Glutamatergic neuron (in vitro differentiated cells): ENCODE measurements around the gene SNN. TPM values are rescaled to one million over a fixed set of nuclear protein-coding genes. Genes with fewer than 3 reads are reported as not detected.
A peak's percentile ranks its signal among the peaks of the same experiment; 100 is the strongest.

Experiments
- DNase-seq: peaks from one replicate; pipeline ENCODE4 v3.0.0; 2022
- H3K27ac Mint-ChIP-seq: one replicate; pipeline ENCODE4 v1.8.0; 2020; ENCODE audit warnings: mild to moderate bottlenecking, mixed read lengths, inconsistent platforms; ENCODE audit not compliant: unreplicated experiment
- H3K27me3 Mint-ChIP-seq: one replicate; pipeline ENCODE4 v1.8.0; 2020; ENCODE audit warnings: mild to moderate bottlenecking, moderate library complexity, mixed read lengths, inconsistent platforms; ENCODE audit not compliant: unreplicated experiment
- H3K36me3 Mint-ChIP-seq: one replicate; pipeline ENCODE4 v1.8.0; 2020; ENCODE audit warnings: mild to moderate bottlenecking, mixed read lengths, inconsistent platforms; ENCODE audit not compliant: unreplicated experiment
- H3K4me1 Mint-ChIP-seq: one replicate; pipeline ENCODE4 v1.8.0; 2020; ENCODE audit warnings: mild to moderate bottlenecking, low read depth, mixed read lengths, inconsistent platforms; ENCODE audit not compliant: unreplicated experiment
- H3K4me3 Mint-ChIP-seq: one replicate; pipeline ENCODE4 v1.8.0; 2020; ENCODE audit warnings: mild to moderate bottlenecking, mixed read lengths, inconsistent platforms; ENCODE audit not compliant: unreplicated experiment
- H3K9me3 Mint-ChIP-seq: one replicate; pipeline ENCODE4 v1.8.0; 2020; ENCODE audit warnings: mild to moderate bottlenecking, moderate library complexity, mixed read lengths, inconsistent platforms; ENCODE audit not compliant: unreplicated experiment
- total RNA-seq: library from RNA; stranded (reverse); fragmentation: NEBNext Ultra II Directional; extraction: Animal tissue kit (Norgen Biotek cat#: 25700); gene quantifications from one replicate; pipeline ENCODE4 v1.2.1, GENCODE V29; 2021; ENCODE audit not compliant: unreplicated experiment
- TF ChIP-seq, protein P1 (sequence below): fragments of 200-600 bp; sonication (generic); IDR thresholded peaks from one replicate; pipeline ENCODE4 v1.5.0; 2021; ENCODE audit not compliant: partially characterized antibody, unreplicated experiment

The SNN gene
- total RNA-seq, 1 donor from 2014 or later, result 491 TPM

DNA sequence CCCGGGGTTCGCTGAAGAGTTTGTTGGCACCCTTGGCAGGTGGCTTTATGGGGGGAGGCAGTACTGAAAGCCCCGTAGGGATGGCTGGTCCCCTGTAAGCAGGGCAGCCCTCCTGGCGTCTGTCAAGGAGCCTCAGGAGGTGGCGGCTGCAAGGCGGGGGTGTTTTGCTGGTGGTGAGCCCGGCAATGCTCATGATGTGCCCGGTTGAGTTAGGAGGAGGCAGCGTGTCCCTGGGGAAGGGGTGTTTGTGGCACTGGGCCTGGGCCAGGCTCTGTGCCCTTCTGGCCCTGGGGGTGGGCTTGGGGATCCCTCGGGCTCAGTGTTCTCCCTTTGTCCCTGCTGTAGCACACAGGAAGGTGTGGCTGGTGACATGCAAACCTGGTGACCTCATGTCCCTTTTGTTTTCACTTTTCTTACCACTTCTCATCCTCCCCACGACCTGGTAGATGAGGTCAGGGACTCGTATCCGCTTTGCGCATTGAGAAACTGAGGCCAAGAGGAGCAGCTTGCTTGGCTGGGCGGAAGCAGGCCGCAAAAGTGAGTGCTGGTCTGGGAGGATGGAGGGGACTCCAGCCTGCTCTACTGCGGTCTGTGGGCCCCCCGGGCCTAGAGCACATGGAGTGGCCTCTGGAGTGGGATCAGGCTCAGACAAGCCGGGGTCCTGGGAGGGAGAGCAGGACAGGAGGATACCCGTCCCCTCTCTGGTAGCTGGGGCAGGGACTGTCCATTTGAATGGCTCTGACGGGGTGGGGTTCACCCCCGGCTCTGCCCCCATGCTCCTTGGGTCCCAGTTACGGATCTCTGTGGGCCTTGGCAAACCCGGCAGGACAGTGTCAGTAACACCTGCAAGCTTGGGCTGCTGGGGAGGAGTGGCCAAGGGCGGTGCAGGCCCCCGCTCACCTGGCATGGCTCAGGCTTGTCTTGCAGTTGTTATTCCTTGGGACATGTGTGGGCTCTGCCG is 2.2 kb downstream of the SNN start:
- Mint-ChIP-seq H3K4me1 (peaks cover 44% of the 10 kb centered on the region), H3K27me3 (peaks cover 35% of the 10 kb centered on the region), H3K4me3 (peak overlapping the region; percentile 94), H3K27ac (peak overlapping the region; percentile 98), H3K9me3 (peaks cover 45% of the 10 kb centered on the region), H3K36me3 (no peaks in the 10 kb centered on the region)
- DNase-seq, result peak; percentile 68
- TF ChIP-seq, protein P1, sequence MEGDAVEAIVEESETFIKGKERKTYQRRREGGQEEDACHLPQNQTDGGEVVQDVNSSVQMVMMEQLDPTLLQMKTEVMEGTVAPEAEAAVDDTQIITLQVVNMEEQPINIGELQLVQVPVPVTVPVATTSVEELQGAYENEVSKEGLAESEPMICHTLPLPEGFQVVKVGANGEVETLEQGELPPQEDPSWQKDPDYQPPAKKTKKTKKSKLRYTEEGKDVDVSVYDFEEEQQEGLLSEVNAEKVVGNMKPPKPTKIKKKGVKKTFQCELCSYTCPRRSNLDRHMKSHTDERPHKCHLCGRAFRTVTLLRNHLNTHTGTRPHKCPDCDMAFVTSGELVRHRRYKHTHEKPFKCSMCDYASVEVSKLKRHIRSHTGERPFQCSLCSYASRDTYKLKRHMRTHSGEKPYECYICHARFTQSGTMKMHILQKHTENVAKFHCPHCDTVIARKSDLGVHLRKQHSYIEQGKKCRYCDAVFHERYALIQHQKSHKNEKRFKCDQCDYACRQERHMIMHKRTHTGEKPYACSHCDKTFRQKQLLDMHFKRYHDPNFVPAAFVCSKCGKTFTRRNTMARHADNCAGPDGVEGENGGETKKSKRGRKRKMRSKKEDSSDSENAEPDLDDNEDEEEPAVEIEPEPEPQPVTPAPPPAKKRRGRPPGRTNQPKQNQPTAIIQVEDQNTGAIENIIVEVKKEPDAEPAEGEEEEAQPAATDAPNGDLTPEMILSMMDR, result no peak

DNA sequence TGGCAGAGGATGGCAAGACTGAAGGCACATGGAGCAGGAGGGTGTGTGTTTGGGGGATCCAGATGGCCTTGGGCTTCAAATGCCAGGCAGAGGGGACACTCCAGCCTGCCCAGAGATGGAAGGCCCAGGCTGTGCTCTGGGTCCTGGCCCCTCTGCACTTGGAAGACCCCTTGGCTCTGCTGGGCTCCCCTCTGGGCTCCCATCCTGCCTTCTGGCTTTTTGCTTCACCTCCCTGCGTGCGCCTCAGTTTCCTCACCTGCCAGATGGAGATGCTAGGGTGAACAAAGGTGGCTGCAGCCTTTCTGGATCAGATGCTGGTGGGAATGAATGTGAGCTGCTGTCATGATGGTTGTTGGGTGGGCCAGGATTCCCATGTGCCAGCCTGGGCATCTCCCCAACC is 3.0 kb downstream of the SNN start:
- no peak for DNase-seq
- Mint-ChIP-seq H3K4me1 (peaks cover 42% of the 10 kb centered on the region), H3K27me3 (peaks cover 34% of the 10 kb centered on the region), H3K36me3 (no peaks in the 10 kb centered on the region), H3K9me3 (peaks cover 39% of the 10 kb centered on the region), H3K4me3 (peak overlapping the region; percentile 94), H3K27ac (peak overlapping the region; percentile 98)
- TF ChIP-seq, protein P1, result no peak

DNA sequence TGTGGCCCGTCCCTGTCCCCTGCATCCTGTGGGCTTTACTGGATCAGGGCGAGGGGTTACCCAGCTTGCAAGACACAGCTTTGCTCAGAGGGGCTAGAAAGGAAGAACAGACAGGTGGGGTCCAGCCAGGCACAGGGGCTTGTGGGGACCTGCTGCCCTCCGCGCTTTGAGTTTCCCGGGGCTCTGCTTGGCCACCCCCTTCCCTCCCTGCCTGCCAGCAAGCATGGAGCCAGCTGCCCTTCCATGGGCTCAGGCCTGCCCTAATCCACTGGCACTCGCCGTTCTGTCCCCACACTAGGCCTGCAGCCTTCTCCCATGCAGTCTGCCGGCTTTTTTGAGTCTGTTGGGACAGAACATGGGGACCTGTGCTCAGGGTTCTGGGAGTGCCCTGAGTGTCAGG is 3.4 kb downstream of the SNN start:
- H3K36me3 Mint-ChIP-seq, result no peaks in the 10 kb centered on the region
- TF ChIP-seq, protein P1, result no peak
- peaks cover 34% of the 10 kb centered on the region for H3K9me3 Mint-ChIP-seq
- peaks cover 39% of the 10 kb centered on the region for H3K4me1 Mint-ChIP-seq
- DNase-seq, result no peak
- peak overlapping the region; percentile 98 for H3K27ac Mint-ChIP-seq
- H3K4me3 Mint-ChIP-seq, result peak overlapping the region; percentile 94
- H3K27me3 Mint-ChIP-seq, result peaks cover 33% of the 10 kb centered on the region

DNA sequence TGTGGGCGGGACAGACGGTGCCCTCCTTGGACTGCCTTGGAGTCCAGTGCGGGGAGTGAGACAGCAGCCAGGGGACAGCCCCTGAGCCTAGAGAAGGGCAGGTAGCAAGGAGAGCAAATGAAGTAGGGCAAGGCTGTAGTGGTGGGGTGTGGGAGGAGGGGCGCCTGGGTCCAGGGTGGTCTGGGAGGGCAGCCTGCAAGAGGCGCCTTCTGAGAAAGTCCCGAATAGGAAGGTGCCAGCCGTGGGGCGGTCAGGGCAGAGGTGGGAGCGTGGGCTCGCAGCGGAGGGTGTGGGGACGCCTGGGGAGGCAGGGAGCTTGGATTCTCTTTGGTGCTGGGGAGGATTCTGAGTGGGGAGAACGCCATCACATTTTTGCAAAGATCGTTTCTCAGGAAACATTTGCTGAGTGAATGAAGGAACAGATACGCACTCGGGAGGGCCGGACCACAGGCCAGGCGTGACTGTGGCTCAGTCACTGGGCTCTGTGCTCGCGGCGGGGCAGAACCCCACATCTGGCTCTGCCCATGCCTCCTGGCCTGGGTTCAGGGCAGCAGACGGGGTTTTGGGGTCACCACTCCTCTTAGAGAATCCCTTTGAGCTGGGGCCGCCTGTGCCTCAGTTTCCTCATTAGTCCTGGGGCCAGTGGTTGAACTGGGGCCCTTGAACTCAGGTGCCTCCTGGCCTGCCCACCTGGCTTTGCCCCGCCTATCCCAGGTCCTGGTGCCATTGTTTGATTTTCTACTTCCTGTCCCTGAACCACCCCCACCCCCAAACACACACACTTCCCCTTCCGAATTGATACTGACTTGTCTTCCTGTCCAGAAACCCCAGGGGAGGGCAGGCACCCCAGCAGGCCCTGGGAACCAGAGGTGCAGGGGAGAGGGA is 4.2 kb downstream of the SNN start:
- Mint-ChIP-seq H3K9me3 (peaks cover 34% of the 10 kb centered on the region), H3K36me3 (no peaks in the 10 kb centered on the region), H3K4me3 (peak overlapping the region; percentile 94), H3K4me1 (peaks cover 38% of the 10 kb centered on the region), H3K27ac (peak overlapping the region; percentile 94), H3K27me3 (peaks cover 31% of the 10 kb centered on the region)
- TF ChIP-seq, protein P1, result no peak
- DNase-seq, result no peak
